Upper lobe of left lung (tissue), 4 donors: Measurements from ENCODE around the gene GPSM1.

Experiments used
- POLR2A ChIP-seq, 4 donors: fragments of 450-650 bp; IDR thresholded peaks; one replicate each; pipeline ENCODE4 v1.5.1; 2016 to 2017; ENCODE audit warnings: antibody characterized with exemption in 4 of 4, mild to moderate bottlenecking in 2 of 4
- TF ChIP-seq, protein P1 (sequence below), 6 experiments: fragments of 450-650 bp in 4 of 6; fragments of 200-600 bp in 2 of 6; sonication (generic) in 2 of 6; IDR thresholded peaks; one replicate each; pipeline ENCODE4 v1.5.1; 2016 to 2019; ENCODE audit warnings: antibody characterized with exemption in 6 of 6

DNA sequence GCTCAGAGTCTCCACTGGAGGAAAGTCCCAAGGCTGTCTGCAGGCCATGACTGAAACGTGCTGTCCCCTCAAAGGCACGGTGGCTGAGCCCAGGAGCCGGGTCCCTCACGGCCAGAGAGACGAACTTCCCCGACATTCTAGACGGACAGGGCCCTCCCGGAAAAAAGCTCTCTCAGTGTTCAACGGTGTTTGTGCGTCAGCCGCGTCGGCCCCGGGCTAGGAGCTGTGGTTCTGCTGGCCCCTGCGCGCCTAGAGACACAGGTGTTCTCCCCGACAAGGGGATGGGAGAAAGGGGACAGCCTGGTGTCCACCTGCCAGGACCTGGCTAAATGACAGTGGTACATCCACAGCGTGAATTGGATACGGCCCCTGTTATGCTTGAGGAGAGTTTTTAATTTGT is 5.8 kb upstream of the GPSM1 start:
- TF ChIP-seq, protein P1, sequence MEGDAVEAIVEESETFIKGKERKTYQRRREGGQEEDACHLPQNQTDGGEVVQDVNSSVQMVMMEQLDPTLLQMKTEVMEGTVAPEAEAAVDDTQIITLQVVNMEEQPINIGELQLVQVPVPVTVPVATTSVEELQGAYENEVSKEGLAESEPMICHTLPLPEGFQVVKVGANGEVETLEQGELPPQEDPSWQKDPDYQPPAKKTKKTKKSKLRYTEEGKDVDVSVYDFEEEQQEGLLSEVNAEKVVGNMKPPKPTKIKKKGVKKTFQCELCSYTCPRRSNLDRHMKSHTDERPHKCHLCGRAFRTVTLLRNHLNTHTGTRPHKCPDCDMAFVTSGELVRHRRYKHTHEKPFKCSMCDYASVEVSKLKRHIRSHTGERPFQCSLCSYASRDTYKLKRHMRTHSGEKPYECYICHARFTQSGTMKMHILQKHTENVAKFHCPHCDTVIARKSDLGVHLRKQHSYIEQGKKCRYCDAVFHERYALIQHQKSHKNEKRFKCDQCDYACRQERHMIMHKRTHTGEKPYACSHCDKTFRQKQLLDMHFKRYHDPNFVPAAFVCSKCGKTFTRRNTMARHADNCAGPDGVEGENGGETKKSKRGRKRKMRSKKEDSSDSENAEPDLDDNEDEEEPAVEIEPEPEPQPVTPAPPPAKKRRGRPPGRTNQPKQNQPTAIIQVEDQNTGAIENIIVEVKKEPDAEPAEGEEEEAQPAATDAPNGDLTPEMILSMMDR (IDR thresholded peaks at IDR 0.05), result no peak
- no peak for TF ChIP-seq POLR2A (IDR thresholded peaks at IDR 0.05)
